Spleen (tissue), 11 donors: ENCODE results near the gene C1orf174. TPM values are rescaled to one million over a fixed set of nuclear protein-coding genes. Genes with fewer than 3 reads are reported as not detected.

ENCODE experiments used
- DNase-seq: peaks from one replicate; pipeline ENCODE4 v3.0.0-alpha.2; 2020
- H3K27ac ChIP-seq, 8 donors: fragments of 200-600 bp; sonication (generic) in 7 of 8; 1 replicate in 4 of 8; 2 replicates in 4 of 8; pipeline versions ENCODE4 v1.5.0 to v1.8.0; 2016 to 2021; ENCODE audit warnings: inconsistent platforms in 4 of 8, mild to moderate bottlenecking in 4 of 8, moderate library complexity in 1 of 8
- H3K27me3 ChIP-seq, 7 donors: fragments of 200-600 bp; sonication (generic) in 6 of 7; replicated peaks in 1 of 7; 1 replicate in 4 of 7; 2 replicates in 3 of 7; pipeline versions ENCODE4 v1.5.0 to v1.8.0; 2016 to 2021; ENCODE audit warnings: inconsistent platforms in 3 of 7, mild to moderate bottlenecking in 1 of 7
- H3K36me3 ChIP-seq, 6 donors: fragments of 200-600 bp; sonication (generic) in 5 of 6; 1 replicate in 4 of 6; 2 replicates in 2 of 6; pipeline versions ENCODE4 v1.5.0 to v1.8.0; 2016 to 2021; ENCODE audit warnings: inconsistent platforms in 2 of 6
- H3K4me1 ChIP-seq, 6 donors: fragments of 200-600 bp; sonication (generic) in 5 of 6; 1 replicate in 3 of 6; 2 replicates in 3 of 6; pipeline versions ENCODE4 v1.5.0 to v1.8.0; 2016 to 2021; ENCODE audit warnings: inconsistent platforms in 3 of 6
- H3K4me3 ChIP-seq, 8 donors: fragments of 200-600 bp; sonication (generic) in 7 of 8; 1 replicate in 4 of 8; 2 replicates in 4 of 8; pipeline versions ENCODE4 v1.5.0 to v1.8.0; 2016 to 2021; ENCODE audit warnings: inconsistent platforms in 4 of 8, mild to moderate bottlenecking in 4 of 8, moderate library complexity in 2 of 8
- H3K9me3 ChIP-seq, 8 donors: fragments of 200-600 bp; sonication (generic) in 7 of 8; 1 replicate in 4 of 8; 2 replicates in 4 of 8; pipeline versions ENCODE4 v1.5.0 to v1.8.0; 2016 to 2021; ENCODE audit warnings: inconsistent platforms in 4 of 8
- POLR2A ChIP-seq, 3 donors: fragments of 450-650 bp; IDR thresholded peaks; one replicate each; pipeline ENCODE4 v1.5.1; 2017; ENCODE audit warnings: antibody characterized with exemption in 3 of 3, mild to moderate bottlenecking in 1 of 3
- POLR2AphosphoS5 ChIP-seq, 3 donors: sonication (generic); formaldehyde crosslinking; IDR thresholded peaks; one replicate each; pipeline ENCODE4 v1.5.1; 2017; ENCODE audit warnings: antibody characterized with exemption in 3 of 3
- WGBS, 5 donors: extraction: QIAGEN DNeasy Blood & Tissue Kit in 3 of 5; methylation state at CpG; one replicate each; pipeline versions ENCODE4 v1.1.5 to v1.1.7; 2013 to 2018; 5-methylcytosine and 5-hydroxymethylcytosine counted together
- intact Hi-C: fragments of 100-400 bp; cut with DNase I; formaldehyde crosslinking; loops from one replicate; pipeline ENCODE4 v1.15.0; 2023; ENCODE audit warnings: low total_unique reads
- polyA plus RNA-seq, 3 donors: library from polyadenylated mRNA; stranded (reverse); fragments of 200-250 nt; gene quantifications; one replicate each; pipeline ENCODE4 v1.2.1, GENCODE V29; 2013
- total RNA-seq, 7 donors: library from RNA; depleted of rRNA in 3 of 7; stranded (reverse); fragments of >200 nt in 3 of 7; fragmentation: NEBNext Ultra II Directional in 4 of 7; extraction: Animal tissue kit (Norgen Biotek cat#: 25700) in 4 of 7; gene quantifications; one replicate each; pipeline versions ENCODE4 v1.1.0 to v1.2.1, GENCODE V29; 2016 to 2021
- TF ChIP-seq, protein P1 (sequence below), 11 experiments: fragments of 200-600 bp in 7 of 11; fragments of 450-650 bp in 4 of 11; sonication (generic) in 4 of 11; IDR thresholded peaks in 8 of 11; conservative IDR thresholded peaks in 3 of 11; 1 replicate in 7 of 11; 2 replicates in 4 of 11; pipeline versions ENCODE4 v1.4.0 to v1.8.0; 2016 to 2021; ENCODE audit warnings: antibody characterized with exemption in 11 of 11, inconsistent platforms in 4 of 11, mild to moderate bottlenecking in 1 of 11
- donor health status: healthy with polysubstance abuse.
- donor health status: DM: no; HTN: no; CAD: no; lungs with moderate emphysema.
- donor health status: DM: no; HTN: no; CAD: no.
- donor health status: Bipolar disorder and iron deficiency.
- donor health status: healthy.
- donor health status: DM: no; HTN: no; CAD: no.
- donor health status: DM: yes; HTN: yes; CAD: no.

Gene C1orf174
- total and polyA plus RNA-seq, 10 donors = 14.9 to 34.5 (median 21.8) TPM

DNA sequence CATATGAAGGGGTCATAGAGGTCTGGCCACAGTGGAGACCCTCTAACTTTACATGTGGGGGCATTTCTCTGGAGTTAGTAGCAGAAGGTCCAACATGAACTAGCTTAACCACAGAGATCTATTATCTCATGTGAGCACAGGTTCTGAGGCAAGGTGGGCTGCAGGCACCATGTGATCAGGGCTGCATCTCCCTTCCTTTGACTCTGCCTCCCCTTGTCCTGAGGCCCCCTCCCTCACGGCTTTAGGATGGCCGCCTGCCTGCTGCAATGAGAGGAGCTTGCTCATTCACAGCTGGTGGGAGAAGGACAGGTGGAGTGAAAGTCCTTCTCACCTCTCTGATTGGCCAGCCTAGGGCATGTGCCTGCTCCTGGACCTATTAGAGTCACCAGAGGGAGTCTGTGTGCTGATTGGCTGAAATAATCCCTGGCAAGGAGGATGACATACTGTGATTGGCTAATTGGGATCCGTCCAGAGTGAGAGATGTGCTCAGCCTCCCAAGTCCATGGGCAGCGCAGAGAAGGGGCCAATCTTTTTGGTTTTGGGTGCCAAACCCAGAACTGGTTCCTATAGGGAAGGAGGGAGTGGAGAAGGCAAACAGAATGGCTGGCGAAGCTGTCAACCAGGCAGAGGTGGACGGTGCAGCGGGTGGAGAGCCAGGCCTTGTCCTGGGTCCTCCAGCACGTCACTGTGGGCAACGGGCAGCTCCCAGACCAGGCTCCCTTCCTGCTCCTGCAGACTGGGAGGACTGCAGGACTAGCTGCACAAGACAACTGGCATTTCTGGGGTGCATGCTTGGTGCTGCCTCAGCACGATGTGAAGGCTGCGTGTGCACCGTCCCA lies 39.4 kb upstream of the C1orf174 start:
- peak; percentile 51 for DNase-seq
- H3K27me3 ChIP-seq = peaks cover 0 to 54% (median 0%) of the 10 kb centered on the region in 7 donors
- WGBS, 5 donors = 80 to 92% (median 87%) methylated on average over 11 to 12 of the region's 12 CpGs

DNA sequence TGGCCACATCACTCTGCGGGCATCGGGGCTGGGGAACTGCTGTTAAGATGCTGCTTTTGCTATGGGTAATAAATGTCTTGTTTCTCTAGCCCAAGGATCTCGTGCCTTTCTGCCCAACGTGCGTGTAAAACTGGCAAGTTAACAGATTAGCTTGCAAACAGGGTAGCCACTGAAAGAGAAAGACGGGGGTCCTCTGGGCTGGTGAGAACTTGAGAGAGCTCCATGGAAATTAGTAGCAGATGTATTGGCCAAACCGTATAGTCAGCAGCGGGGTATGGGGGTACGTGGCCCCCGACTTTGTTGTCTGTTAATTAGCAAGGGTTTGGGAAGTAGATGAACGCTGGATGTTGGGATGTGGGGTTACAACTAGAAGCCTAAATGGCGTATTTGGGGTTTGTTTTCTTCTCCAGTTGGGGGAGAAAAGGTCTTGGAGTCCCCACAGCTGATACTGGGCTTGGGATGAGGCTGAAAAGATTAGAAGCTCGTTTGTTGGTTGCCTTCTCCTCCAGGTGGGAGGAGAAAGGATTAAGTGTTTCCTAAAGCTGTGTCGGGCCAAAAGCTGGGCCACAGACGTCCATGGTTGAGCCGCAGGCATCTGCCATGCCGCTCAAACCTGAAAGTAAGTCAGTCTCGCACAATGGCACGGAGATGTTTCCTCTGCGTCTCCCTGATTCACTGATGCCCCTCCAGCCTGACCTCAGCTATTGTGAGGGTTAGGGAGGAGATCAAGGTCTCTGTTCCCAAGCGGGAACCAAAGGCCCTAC lies 32.3 kb upstream of the C1orf174 start:
- Histone ChIP-seq H3K4me3 (no peak overlapping the region), H3K27me3 (peaks cover 0 to 45% (median 0%) of the 10 kb centered on the region in 7 donors), H3K4me1 (no peaks in the 10 kb centered on the region), H3K36me3 (no peaks in the 10 kb centered on the region), H3K9me3 (peaks cover 0 to 23% (median 9%) of the 10 kb centered on the region in 8 donors), H3K27ac (no peak overlapping the region)
- peak; percentile 50 for DNase-seq
- intact Hi-C loops = no loop called here
- WGBS, 5 donors = 66 to 80% (median 77%) methylated on average over 21 of the region's 21 CpGs
- TF ChIP-seq, protein P1, sequence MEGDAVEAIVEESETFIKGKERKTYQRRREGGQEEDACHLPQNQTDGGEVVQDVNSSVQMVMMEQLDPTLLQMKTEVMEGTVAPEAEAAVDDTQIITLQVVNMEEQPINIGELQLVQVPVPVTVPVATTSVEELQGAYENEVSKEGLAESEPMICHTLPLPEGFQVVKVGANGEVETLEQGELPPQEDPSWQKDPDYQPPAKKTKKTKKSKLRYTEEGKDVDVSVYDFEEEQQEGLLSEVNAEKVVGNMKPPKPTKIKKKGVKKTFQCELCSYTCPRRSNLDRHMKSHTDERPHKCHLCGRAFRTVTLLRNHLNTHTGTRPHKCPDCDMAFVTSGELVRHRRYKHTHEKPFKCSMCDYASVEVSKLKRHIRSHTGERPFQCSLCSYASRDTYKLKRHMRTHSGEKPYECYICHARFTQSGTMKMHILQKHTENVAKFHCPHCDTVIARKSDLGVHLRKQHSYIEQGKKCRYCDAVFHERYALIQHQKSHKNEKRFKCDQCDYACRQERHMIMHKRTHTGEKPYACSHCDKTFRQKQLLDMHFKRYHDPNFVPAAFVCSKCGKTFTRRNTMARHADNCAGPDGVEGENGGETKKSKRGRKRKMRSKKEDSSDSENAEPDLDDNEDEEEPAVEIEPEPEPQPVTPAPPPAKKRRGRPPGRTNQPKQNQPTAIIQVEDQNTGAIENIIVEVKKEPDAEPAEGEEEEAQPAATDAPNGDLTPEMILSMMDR (IDR thresholded peaks at IDR 0.05 in 8 of 11, conservative IDR thresholded peaks at IDR 0.05 in 3 of 11) = no peak
- no peak for TF ChIP-seq POLR2A (IDR thresholded peaks at IDR 0.05)
- no peak for TF ChIP-seq POLR2AphosphoS5 (IDR thresholded peaks at IDR 0.05)

More for the DNA sequence above, 39.4 kb upstream of the C1orf174 start:
- TF ChIP-seq, protein P1 (IDR thresholded peaks at IDR 0.05 in 8 of 11, conservative IDR thresholded peaks at IDR 0.05 in 3 of 11) = no peak
- no peak for TF ChIP-seq POLR2AphosphoS5 (IDR thresholded peaks at IDR 0.05)
- no peak for TF ChIP-seq POLR2A (IDR thresholded peaks at IDR 0.05)
- Histone ChIP-seq H3K4me1 (no peaks in the 10 kb centered on the region), H3K36me3 (no peaks in the 10 kb centered on the region), H3K27ac (no peak overlapping the region), H3K9me3 (peaks cover 0 to 29% (median 13%) of the 10 kb centered on the region in 8 donors), H3K4me3 (no peak overlapping the region)
- intact Hi-C loops = no loop called here

DNA sequence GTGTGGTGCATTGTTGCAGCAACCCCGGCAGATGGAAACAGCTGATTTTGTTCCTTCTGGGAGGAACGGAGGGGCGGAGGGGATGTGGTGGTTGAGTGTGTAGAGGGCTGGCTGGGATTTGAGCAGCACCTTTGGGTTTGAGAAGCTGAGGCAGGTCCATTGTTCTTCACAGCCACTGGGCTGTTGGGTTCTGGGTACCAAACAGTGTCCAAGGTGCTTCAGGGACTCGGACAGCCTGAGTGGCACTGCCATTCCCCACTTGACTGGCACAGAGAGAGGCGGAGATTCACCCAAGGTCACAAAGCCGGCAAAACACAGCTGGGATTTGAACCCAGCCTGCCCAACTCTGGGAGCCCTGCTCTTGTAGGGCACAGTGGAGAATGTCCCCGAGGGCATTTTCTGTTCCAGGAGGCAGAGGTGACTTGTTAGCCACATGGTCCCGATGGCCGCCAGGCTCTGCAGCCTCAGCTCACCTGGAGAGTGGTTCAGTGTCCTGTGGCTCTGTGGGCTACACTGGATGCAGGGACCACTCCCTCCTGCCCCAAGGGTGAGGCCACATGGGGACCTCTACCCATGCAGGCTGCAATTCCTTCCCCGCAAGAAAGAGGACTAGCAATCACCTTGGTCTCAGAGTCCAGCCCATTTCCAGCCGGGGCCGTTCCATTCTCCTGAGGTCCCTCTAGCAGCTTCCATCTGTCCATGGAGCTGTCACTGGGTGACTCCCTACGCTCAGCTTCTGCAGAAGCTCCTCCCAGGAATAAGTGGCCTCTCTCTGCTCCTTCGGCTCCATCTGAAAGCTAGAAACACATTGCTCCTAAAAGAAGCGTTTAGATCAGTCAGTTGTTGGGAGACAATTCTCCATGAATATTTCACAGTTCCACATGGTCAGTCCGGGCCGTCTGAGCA lies 31.2 kb upstream of the C1orf174 start:
- Histone ChIP-seq H3K9me3 (peaks cover 0 to 13% (median 0%) of the 10 kb centered on the region in 8 donors), H3K27me3 (peaks cover 0 to 47% (median under 1%) of the 10 kb centered on the region in 7 donors), H3K4me1 (no peaks in the 10 kb centered on the region), H3K4me3 (no peak overlapping the region), H3K36me3 (no peaks in the 10 kb centered on the region), H3K27ac (no peak overlapping the region)
- TF ChIP-seq POLR2A (IDR thresholded peaks at IDR 0.05) (no peak), POLR2AphosphoS5 (IDR thresholded peaks at IDR 0.05) (no peak)
- TF ChIP-seq, protein P1 (IDR thresholded peaks at IDR 0.05 in 8 of 11, conservative IDR thresholded peaks at IDR 0.05 in 3 of 11) = no peak
- intact Hi-C loops = no loop called here
- 70 to 81% (median 73%) methylated on average over 14 to 17 of the region's 17 CpGs for WGBS, 5 donors
- DNase-seq = no peak
